GM18951 (cell line): Measurements from ENCODE around the gene ZNF300.
"Not testable (repeated sequence)": the region's sequence is repeated elsewhere in the genome, so short reads cannot be mapped to it uniquely, and the experiment has no call there.

Source experiments
- POLR2A ChIP-seq: IDR thresholded peaks from 4 replicates; pipeline ENCODE4 v1.6.1; 2011; ENCODE audit warnings: mild to moderate bottlenecking; ENCODE audit not compliant: insufficient read length, insufficient read depth; ENCODE audit errors: extremely low read depth
- in situ Hi-C: fragments of 300-500 bp; cut with MboI; formaldehyde crosslinking; loops from one replicate; pipeline ENCODE4 v1.12.0; 2022; ENCODE audit warnings: low sequenced_read_pairs, mixed read lengths, inconsistent platforms; ENCODE audit not compliant: unreplicated experiment

Gene ZNF300

GRCh38 chr5:150860246-150860821, 44.4 kb downstream of the ZNF300 start:
- in situ Hi-C loops = no loop called here
- no peak for TF ChIP-seq POLR2A

- in situ Hi-C loops = not testable (repeated sequence)
Measured at GRCh38 chr5:150856700-150857099, 48.1 kb downstream of the ZNF300 start.

- in situ Hi-C loops = no loop called here
- TF ChIP-seq POLR2A = no peak
Measured at GRCh38 chr5:150853561-150853960, 51.2 kb downstream of the ZNF300 start.

GRCh38 chr5:150851039-150851438, 53.7 kb downstream of the ZNF300 start:
- in situ Hi-C loops = no loop called here

GRCh38 chr5:150848271-150848670, 56.5 kb downstream of the ZNF300 start:
- no peak for TF ChIP-seq POLR2A
- in situ Hi-C loops = loop anchor here (5.0 kb wide), 1 partner anchor 286 kb away; no protein-coding TSS in a partner anchor

More at GRCh38 chr5:150851039-150851438, 53.7 kb downstream of the ZNF300 start:
- no peak for TF ChIP-seq POLR2A

GRCh38 chr5:150847334-150847695, 57.5 kb downstream of the ZNF300 start:
- TF ChIP-seq POLR2A = no peak
- in situ Hi-C loops = loop anchor here (5.0 kb wide), 1 partner anchor 285 kb away; no protein-coding TSS in a partner anchor

- TF ChIP-seq POLR2A = no peak
- in situ Hi-C loops = loop anchor here (5.0 kb wide), 1 partner anchor 284 kb away; no protein-coding TSS in a partner anchor
Measured at GRCh38 chr5:150846654-150847333, 58.0 kb downstream of the ZNF300 start.

GRCh38 chr5:150846308-150846653, 58.5 kb downstream of the ZNF300 start, which contains the start of gene IRGM:
IRGM (plus strand) TSS chr5:150846521; CDS start chr5:150848124, 1,603 bp downstream.
- in situ Hi-C loops = loop anchor here (5.0 kb wide), 1 partner anchor 284 kb away; no protein-coding TSS in a partner anchor

- in situ Hi-C loops = loop anchor here (5.0 kb wide), 1 partner anchor 283 kb away; no protein-coding TSS in a partner anchor
Measured at GRCh38 chr5:150845185-150845859, 59.5 kb downstream of the ZNF300 start.
